GM23248 (cell line): ENCODE data around the gene TRAK2. TPM values are rescaled to one million over a fixed set of nuclear protein-coding genes. Genes with fewer than 3 reads are reported as not detected.
A peak's percentile ranks its signal among the peaks of the same experiment; 100 is the strongest.
"Not testable (repeated sequence)": the region's sequence is repeated elsewhere in the genome, so short reads cannot be mapped to it uniquely, and the experiment has no call there.

Experiments
- DNase-seq: peaks from one replicate; pipeline ENCODE4 v3.0.0-alpha.2; 2015
- H2AFZ ChIP-seq: fragments of 200-600 bp; sonication (generic); 2 replicates; pipeline ENCODE4 v1.6.1; 2016; ENCODE audit warnings: antibody characterized with exemption
- H3F3A ChIP-seq: fragments of 200-600 bp; sonication (generic); 2 replicates; pipeline ENCODE4 v1.6.1; 2016; ENCODE audit warnings: mild to moderate bottlenecking, antibody characterized with exemption, mixed run types; ENCODE audit not compliant: insufficient read depth
- H3K27ac ChIP-seq: fragments of 200-600 bp; sonication (generic); 2 replicates; pipeline ENCODE4 v1.5.1; 2016; ENCODE audit warnings: mild to moderate bottlenecking
- H3K27me3 ChIP-seq: fragments of 200-600 bp; sonication (generic); replicated peaks from 2 replicates; pipeline ENCODE4 v1.6.1; 2016; ENCODE audit warnings: mild to moderate bottlenecking; ENCODE audit not compliant: insufficient read depth
- H3K36me3 ChIP-seq: fragments of 200-600 bp; sonication (generic); 2 replicates; pipeline ENCODE4 v1.6.1; 2016; ENCODE audit warnings: low read depth, mild to moderate bottlenecking
- H3K4me1 ChIP-seq: fragments of 200-600 bp; sonication (generic); 2 replicates; pipeline ENCODE4 v1.6.1; 2016; ENCODE audit warnings: mild to moderate bottlenecking; ENCODE audit not compliant: insufficient read depth
- H3K4me2 ChIP-seq: fragments of 200-600 bp; sonication (generic); one replicate; pipeline ENCODE4 v1.6.1; 2016; ENCODE audit warnings: mild to moderate bottlenecking; ENCODE audit not compliant: unreplicated experiment
- H3K4me3 ChIP-seq: fragments of 200-600 bp; sonication (generic); 2 replicates; pipeline ENCODE4 v1.5.1; 2016; ENCODE audit warnings: mild to moderate bottlenecking
- H3K79me2 ChIP-seq: fragments of 200-600 bp; sonication (generic); 2 replicates; pipeline ENCODE4 v1.6.1; 2016; ENCODE audit warnings: mild to moderate bottlenecking; ENCODE audit not compliant: insufficient read depth
- H3K9ac ChIP-seq: fragments of 200-600 bp; sonication (generic); 2 replicates; pipeline ENCODE4 v1.6.1; 2016; ENCODE audit warnings: mild to moderate bottlenecking
- H3K9me2 ChIP-seq: fragments of 200-600 bp; sonication (generic); 2 replicates; pipeline ENCODE4 v1.6.1; 2016; ENCODE audit warnings: mixed run types, mild to moderate bottlenecking, moderate library complexity; ENCODE audit not compliant: insufficient read depth
- H3K9me3 ChIP-seq: fragments of 200-600 bp; sonication (generic); one replicate; pipeline ENCODE4 v1.6.1; 2017; ENCODE audit warnings: low read depth
- H4K20me1 ChIP-seq: fragments of 200-600 bp; sonication (generic); 2 replicates; pipeline ENCODE4 v1.6.0; 2016; ENCODE audit not compliant: insufficient read depth
- EZH2 ChIP-seq: fragments of 200-600 bp; sonication (generic); IDR thresholded peaks from 2 replicates; pipeline ENCODE4 v1.6.1; 2018; ENCODE audit warnings: antibody characterized with exemption, mild to moderate bottlenecking; ENCODE audit not compliant: insufficient read depth, poor library complexity, severe bottlenecking
- EZH2phosphoT487 ChIP-seq: fragments of 200-600 bp; sonication (generic); IDR thresholded peaks from 2 replicates; pipeline ENCODE4 v1.6.1; 2018; ENCODE audit warnings: antibody characterized with exemption, moderate library complexity, mild to moderate bottlenecking, low read depth; ENCODE audit not compliant: insufficient read depth
- WGBS, 2 experiments: methylation state at CpG; one replicate each; pipeline ENCODE4 v1.1.6; 2015 to 2017; ENCODE audit warnings: low lambda C conversion rate in 2 of 2, low coverage in 1 of 2; ENCODE audit errors: missing lambda C conversion rate in 2 of 2; 5-methylcytosine and 5-hydroxymethylcytosine counted together
- in situ Hi-C: fragments of 300-500 bp; cut with MboI; formaldehyde crosslinking; loops from 2 replicates; pipeline ENCODE4 v1.15.0; 2020
- polyA plus RNA-seq: library from polyadenylated mRNA; unstranded; fragments of >200 nt; fragmentation: Nextera tagmentation; extraction: Ambion mirVana; gene quantifications from 2 replicates; pipeline ENCODE4 v1.2.1, GENCODE V29; 2016
- total RNA-seq: library from RNA; depleted of rRNA; stranded (reverse); fragments of >200 nt; shearing (Covaris generic); gene quantifications from 2 replicates; pipeline ENCODE4 v1.2.3, GENCODE V29; 2014

The TRAK2 gene
- total and polyA plus RNA-seq, 2 experiments from 2014 or later: 21.4 to 32.5 TPM

DNA sequence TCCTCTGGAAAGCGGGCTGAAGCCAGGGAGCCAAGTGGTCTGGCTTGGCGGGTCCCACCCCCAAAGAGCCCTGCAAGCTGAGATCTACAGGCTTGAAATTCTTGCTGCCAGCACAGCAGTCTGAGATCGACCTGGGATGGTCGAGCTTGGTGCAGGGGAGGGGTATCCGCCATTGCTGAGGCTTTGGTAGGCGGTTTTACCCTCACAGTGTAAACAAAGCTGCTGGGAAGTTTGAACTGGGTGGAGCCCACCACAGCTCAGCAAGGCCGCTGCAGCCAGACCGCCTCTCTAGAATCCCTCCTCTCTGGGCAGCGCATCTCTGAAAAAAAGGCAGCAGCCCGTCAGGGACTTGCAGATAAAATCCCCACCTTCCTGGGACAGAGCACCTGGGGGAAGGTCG lies 81.5 kb downstream of the TRAK2 start:
- Histone ChIP-seq H3K79me2 (no peaks in the 10 kb centered on the region), H3K9me3 (no peaks in the 10 kb centered on the region), H3K36me3 (no peaks in the 10 kb centered on the region; the same call in 1 of the 2 replicates), H2AFZ (no peak overlapping the region), H3K4me2 (no peak overlapping the region), H3K27ac (no peak overlapping the region), H3K9ac (no peak overlapping the region), H3K9me2 (no peaks in the 10 kb centered on the region), H3F3A (no peaks in the 10 kb centered on the region), H3K4me1 (no peaks in the 10 kb centered on the region), H3K4me3 (no peak overlapping the region), H4K20me1 (no peaks in the 10 kb centered on the region), H3K27me3 (no peaks in the 10 kb centered on the region)
- DNase-seq: no peak
- in situ Hi-C loops: no loop called here
- WGBS, 2 experiments: 88 to 93% methylated on average over 11 of the region's 11 CpGs
- TF ChIP-seq EZH2phosphoT487: no peak
- TF ChIP-seq EZH2: no peak

DNA sequence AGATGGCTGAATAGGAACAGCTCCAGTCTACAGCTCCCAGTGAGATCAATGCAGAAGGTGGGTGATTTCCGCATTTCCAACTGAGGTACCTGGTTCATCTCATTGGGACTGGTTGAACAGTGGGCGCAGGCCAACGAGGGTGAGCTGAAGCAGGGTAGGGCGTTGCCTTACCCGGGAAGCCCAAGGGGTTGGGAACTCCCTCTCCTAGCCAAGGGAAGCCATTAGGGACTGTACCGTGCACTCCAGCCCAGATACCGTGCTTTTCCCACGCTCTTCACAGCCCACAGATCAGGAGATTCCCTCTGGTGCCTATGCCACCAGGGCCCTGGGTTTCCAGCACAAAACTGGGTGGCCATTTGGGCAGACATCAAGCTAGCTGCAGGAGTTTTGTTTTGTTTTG lies 81.9 kb downstream of the TRAK2 start:
- H3K9ac ChIP-seq, H3K27ac ChIP-seq, H3K9me2 ChIP-seq, H3K79me2 ChIP-seq, H3K4me1 ChIP-seq, H3K9me3 ChIP-seq, H4K20me1 ChIP-seq, in situ Hi-C loops, H3K4me2 ChIP-seq, DNase-seq, H3F3A ChIP-seq, H3K27me3 ChIP-seq, H3K36me3 ChIP-seq, H2AFZ ChIP-seq, H3K4me3 ChIP-seq: not testable (repeated sequence)
- WGBS, 2 experiments: 98% methylated on average over 8 of the region's 8 CpGs

DNA sequence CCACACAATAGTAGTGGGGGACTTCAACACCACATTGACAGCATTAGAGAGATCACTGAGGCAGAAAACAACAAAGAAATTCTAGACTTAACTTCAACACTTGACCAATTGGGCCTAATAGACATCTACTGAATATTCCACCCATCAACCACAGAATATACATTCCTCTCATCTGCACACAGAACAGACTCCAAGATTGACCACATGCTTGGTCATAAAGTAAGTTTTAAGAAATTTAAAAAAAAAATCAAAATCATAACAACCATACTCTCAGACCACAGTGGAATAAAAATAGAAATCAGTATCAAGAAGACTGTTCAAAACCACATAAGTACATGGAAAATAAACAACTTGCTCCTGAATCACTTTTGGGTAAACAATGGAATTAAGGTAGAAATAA lies 85.1 kb downstream of the TRAK2 start:
- Histone ChIP-seq H3K27ac (no peak overlapping the region), H3K4me2 (no peak overlapping the region), H3K4me1 (no peaks in the 10 kb centered on the region), H4K20me1 (no peaks in the 10 kb centered on the region), H3K36me3 (no peaks in the 10 kb centered on the region; the same call in 1 of the 2 replicates), H3K4me3 (no peak overlapping the region), H3K9me2 (no peaks in the 10 kb centered on the region), H2AFZ (no peak overlapping the region), H3F3A (no peaks in the 10 kb centered on the region), H3K9ac (no peak overlapping the region), H3K79me2 (no peaks in the 10 kb centered on the region), H3K9me3 (no peaks in the 10 kb centered on the region), H3K27me3 (no peaks in the 10 kb centered on the region)
- TF ChIP-seq EZH2 (no peak), EZH2phosphoT487 (no peak)
- in situ Hi-C loops: no loop called here
- DNase-seq: no peak

DNA sequence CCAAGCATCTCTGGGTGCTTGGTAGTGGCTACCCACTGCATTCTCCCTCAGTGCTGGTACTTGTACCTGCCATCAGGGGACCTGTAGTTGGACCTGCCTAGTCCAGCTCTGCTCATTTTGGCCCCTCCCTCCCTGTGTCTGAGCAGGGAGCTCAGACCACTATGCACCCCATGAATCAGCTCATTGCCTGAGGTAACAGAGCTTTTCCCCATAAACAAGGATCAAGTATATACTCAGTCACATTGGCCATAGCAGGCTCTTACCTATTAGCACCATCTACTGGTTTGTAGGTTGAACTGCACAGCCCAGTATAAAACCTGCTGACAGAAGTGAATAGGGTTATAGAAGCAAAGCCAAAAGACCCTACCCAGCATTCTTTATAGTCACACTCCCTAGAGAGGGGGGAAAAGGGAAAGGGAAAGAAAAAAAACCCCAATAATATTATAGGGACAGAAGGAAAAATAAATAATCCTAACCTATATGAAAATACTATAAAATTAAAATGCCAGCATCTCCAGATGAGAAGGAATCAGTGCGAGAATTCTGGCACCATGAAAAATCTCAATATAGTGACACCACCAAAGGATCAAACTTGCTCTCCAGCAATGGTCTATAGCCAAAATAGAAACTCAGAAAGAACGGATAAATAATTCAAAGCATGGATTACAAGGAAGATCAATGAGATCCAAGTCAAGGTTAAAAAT lies 87.2 kb downstream of the TRAK2 start:
- Histone ChIP-seq H3K9me2 (no peaks in the 10 kb centered on the region), H3K4me1 (peaks cover 8% of the 10 kb centered on the region), H2AFZ (no peak overlapping the region), H3K36me3 (no peaks in the 10 kb centered on the region; the same call in 1 of the 2 replicates), H4K20me1 (no peaks in the 10 kb centered on the region), H3K9me3 (no peaks in the 10 kb centered on the region), H3K9ac (no peak overlapping the region), H3K27ac (no peak overlapping the region), H3F3A (peaks cover 11% of the 10 kb centered on the region), H3K4me3 (no peak overlapping the region), H3K4me2 (no peak overlapping the region), H3K27me3 (no peaks in the 10 kb centered on the region), H3K79me2 (no peaks in the 10 kb centered on the region)
- no peak for TF ChIP-seq EZH2phosphoT487
- no peak for TF ChIP-seq EZH2
- in situ Hi-C loops: loop anchor here (5.0 kb wide), 1 partner anchor 127 kb away; no protein-coding TSS in a partner anchor
- WGBS, 2 experiments: 85 to 92% methylated on average over 2 of the region's 2 CpGs
- peak; percentile 78 for DNase-seq

DNA sequence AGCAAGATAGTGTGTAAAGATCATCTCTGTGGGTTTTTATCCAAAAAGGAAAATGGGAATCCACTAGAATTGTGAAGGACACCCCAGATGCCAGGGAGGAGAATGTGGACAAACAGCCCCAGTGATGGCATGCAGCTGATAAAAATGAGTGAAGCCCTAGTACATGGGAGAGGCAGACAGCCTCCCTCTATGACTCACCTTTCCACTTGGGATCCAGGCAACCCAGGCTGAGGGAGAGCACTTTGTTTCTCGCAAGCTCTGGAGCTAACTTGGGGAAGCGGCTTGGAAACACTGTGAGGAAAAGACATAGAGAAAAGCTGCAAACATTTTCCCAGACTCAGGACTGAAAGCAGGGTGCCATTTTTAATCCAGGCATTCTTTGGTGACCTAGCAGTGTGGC lies 88.9 kb downstream of the TRAK2 start:
- no peak overlapping the region for H3K4me2 ChIP-seq
- no peak overlapping the region for H3K4me3 ChIP-seq
- no peaks in the 10 kb centered on the region for H3K27me3 ChIP-seq
- no peak overlapping the region for H3K27ac ChIP-seq
- peaks cover 11% of the 10 kb centered on the region for H3K4me1 ChIP-seq
- no peaks in the 10 kb centered on the region for H3K9me3 ChIP-seq
- DNase-seq: peak; percentile 33
- TF ChIP-seq EZH2phosphoT487: no peak
- no peaks in the 10 kb centered on the region for H3K79me2 ChIP-seq
- H4K20me1 ChIP-seq: no peaks in the 10 kb centered on the region
- no peaks in the 10 kb centered on the region; the same call in 1 of the 2 replicates for H3K36me3 ChIP-seq
- H3K9me2 ChIP-seq: no peaks in the 10 kb centered on the region
- WGBS, 2 experiments: 98 to 100% methylated on average over 2 of the region's 2 CpGs
- no peak overlapping the region for H2AFZ ChIP-seq
- peaks cover 14% of the 10 kb centered on the region for H3F3A ChIP-seq
- in situ Hi-C loops: loop anchor here (5.0 kb wide), 1 partner anchor 125 kb away; no protein-coding TSS in a partner anchor
- H3K9ac ChIP-seq: no peak overlapping the region
